Kidney (tissue), 14 donors: Measurements from ENCODE around the gene FAF1. TPM values are rescaled to one million over a fixed set of nuclear protein-coding genes. Genes with fewer than 3 reads are reported as not detected.

Experiments used
- DNase-seq, 5 donors: peaks; one replicate each; pipeline ENCODE4 v3.0.0-alpha.2; 2013 to 2020
- FAIRE-seq: peaks from 2 replicates; lab custom pipeline; 2012; peaks lifted over from hg19 to GRCh38; lab: Jason Lieb, UNC
- H3K27ac ChIP-seq, 2 donors: one replicate each; pipeline ENCODE4 v1.7.0; 2013; ENCODE audit warnings: low read depth in 2 of 2, low read length in 2 of 2, inconsistent platforms in 1 of 2
- H3K27me3 ChIP-seq: one replicate; pipeline ENCODE4 v1.7.1; 2013; ENCODE audit warnings: low read length, inconsistent platforms; ENCODE audit not compliant: control insufficient read depth, insufficient read depth
- H3K36me3 ChIP-seq, 3 donors: one replicate each; pipeline versions ENCODE4 v1.7.0 to v1.7.1; 2013; ENCODE audit warnings: low read length in 3 of 3, control low read depth in 1 of 3, inconsistent platforms in 1 of 3; ENCODE audit not compliant: insufficient read depth in 3 of 3, control insufficient read depth in 2 of 3
- H3K4me1 ChIP-seq, 3 donors: one replicate each; pipeline versions ENCODE4 v1.7.0 to v1.7.1; 2013; ENCODE audit warnings: low read length in 3 of 3, inconsistent platforms in 1 of 3, low read depth in 1 of 3; ENCODE audit not compliant: control insufficient read depth in 2 of 3, insufficient read depth in 2 of 3
- H3K4me3 ChIP-seq, 3 donors: one replicate each; pipeline versions ENCODE4 v1.7.0 to v1.8.1; 2013; ENCODE audit warnings: low read length in 3 of 3, control low read depth in 1 of 3, inconsistent platforms in 1 of 3
- H3K9ac ChIP-seq, 3 donors: one replicate each; pipeline versions ENCODE4 v1.7.0 to v1.7.1; 2013; ENCODE audit warnings: low read length in 3 of 3, control low read depth in 1 of 3, inconsistent platforms in 1 of 3
- H3K9me3 ChIP-seq, 3 donors: one replicate each; pipeline versions ENCODE4 v1.7.0 to v1.7.1; 2013; ENCODE audit warnings: low read length in 3 of 3, control low read depth in 1 of 3, inconsistent platforms in 1 of 3; ENCODE audit not compliant: control insufficient read depth in 2 of 3, insufficient read depth in 1 of 3
- CTCF ChIP-seq: IDR thresholded peaks from 3 replicates; pipeline ENCODE4 v1.5.1; 2012; ENCODE audit warnings: mild to moderate bottlenecking, moderate library complexity, borderline replicate concordance; ENCODE audit not compliant: insufficient read depth; ENCODE audit errors: extremely low read depth
- intact Hi-C: fragments of 100-400 bp; cut with DNase I; formaldehyde crosslinking; loops from one replicate; pipeline ENCODE4 v1.11.1; 2022
- polyA plus RNA-seq: library from polyadenylated mRNA; stranded (reverse); fragments of 350-450 nt; fragmentation: Illumina TruSeq; extraction: RNeasy Lipid Tissue Mini Kit (QIAGEN cat#74804); gene quantifications from one replicate; pipeline ENCODE4 v1.2.3, GENCODE V29; 2014; ENCODE audit warnings: low read depth, low replicate concordance; ENCODE audit not compliant: insufficient read depth
- total RNA-seq: library from RNA; stranded (reverse); fragmentation: NEBNext Ultra II Directional; extraction: Animal tissue kit (Norgen Biotek cat#: 25700); gene quantifications from one replicate; pipeline ENCODE4 v1.2.1, GENCODE V29; 2021
- donor health status: control.
- donor health status: control.
- donor health status: control.
- donor health status: control.
- donor health status: control.
- donor health status: DM: yes; HTN: yes; CAD: no.
- donor health status: Normal renal cell carcinoma (clear cell type).

FAF1 gene
- total and polyA plus RNA-seq, 2 donors from 2014 or later: 50.1 to 72.8 TPM

DNA sequence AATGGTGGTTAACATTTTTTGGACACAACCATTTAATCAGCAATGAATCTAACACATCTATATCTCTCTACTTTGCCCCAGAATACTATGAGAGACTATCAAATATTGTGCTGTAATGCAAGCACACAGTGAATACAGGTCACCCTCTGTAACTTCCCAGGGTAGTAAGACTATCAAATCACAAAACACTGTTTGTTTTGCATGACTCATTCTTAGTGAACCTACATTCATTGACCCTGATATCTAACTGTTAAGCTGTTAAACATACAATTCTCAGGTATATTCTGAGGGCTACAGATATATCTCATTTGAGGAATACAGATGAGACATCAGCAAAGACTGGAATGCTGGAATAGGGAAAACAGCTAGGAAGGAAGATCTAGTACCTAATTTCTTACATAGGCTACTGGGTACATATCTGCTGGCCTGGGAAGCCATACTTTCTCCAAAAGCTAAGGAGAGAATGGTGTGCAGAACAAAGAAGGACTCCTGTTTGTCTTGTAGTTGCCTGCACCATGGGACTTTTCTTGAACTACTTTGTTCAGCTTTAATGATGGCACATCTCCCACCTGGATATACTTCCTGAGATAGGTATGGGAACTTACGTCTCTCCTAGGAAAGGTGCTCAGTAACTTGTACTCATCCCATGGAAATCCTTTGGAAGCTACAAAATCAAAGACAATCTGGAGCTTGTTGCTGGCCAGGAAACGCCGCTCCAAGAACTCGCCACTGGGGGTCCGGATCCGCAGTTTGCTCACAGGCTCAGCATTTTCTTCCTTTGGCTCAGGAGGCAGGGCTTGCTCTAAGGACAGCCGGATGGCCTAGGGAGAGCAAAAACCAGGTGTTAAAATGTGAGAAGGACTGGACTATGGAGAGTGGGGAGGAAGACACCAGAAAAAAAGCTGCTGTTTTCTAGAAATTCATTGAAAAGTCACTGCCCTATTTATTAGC is 484.9 kb downstream of the FAF1 start:
- Histone ChIP-seq H3K9me3 (no peaks in the 10 kb centered on the region), H3K36me3 (peaks cover 0 to 16% (median 3%) of the 10 kb centered on the region in 3 donors), H3K9ac (no peak overlapping the region), H3K4me3 (no peak overlapping the region), H3K27me3 (no peaks in the 10 kb centered on the region), H3K4me1 (no peaks in the 10 kb centered on the region), H3K27ac (no peak overlapping the region)
- intact Hi-C loops: no loop called here
- DNase-seq (no peak), FAIRE-seq (no peak)
- TF ChIP-seq CTCF: no peak

DNA sequence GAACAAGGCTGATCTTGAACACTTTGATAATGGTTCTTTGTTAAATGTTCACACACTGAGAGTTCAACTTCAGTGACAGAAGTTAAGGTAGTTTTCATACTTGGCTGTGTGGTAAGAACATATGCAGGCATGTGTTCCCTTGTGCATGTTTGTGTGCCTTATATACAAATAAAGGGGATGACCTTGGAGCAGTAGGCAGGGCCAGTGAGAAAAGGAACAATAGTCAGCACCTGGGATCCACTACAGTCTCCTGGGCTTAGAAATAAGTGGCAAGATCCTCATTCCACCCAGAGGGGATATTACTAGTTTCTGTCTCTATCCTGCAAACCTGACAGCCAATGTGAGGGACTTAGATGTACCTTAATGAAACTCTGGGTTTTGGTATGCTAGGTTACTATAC is 486.6 kb downstream of the FAF1 start:
- FAIRE-seq (no peak), DNase-seq (no peak)
- H3K9ac ChIP-seq: no peak overlapping the region
- H3K27me3 ChIP-seq: no peaks in the 10 kb centered on the region
- intact Hi-C loops: no loop called here
- H3K4me3 ChIP-seq: no peak overlapping the region
- no peak overlapping the region for H3K27ac ChIP-seq
- H3K36me3 ChIP-seq: peaks cover 0 to 16% (median 3%) of the 10 kb centered on the region in 3 donors
- no peaks in the 10 kb centered on the region for H3K4me1 ChIP-seq
- H3K9me3 ChIP-seq: no peaks in the 10 kb centered on the region
- TF ChIP-seq CTCF: no peak

- no peaks in the 10 kb centered on the region for H3K4me1 ChIP-seq
- DNase-seq (no peak), FAIRE-seq (no peak)
- peaks cover 0 to 16% (median 3%) of the 10 kb centered on the region in 3 donors for H3K36me3 ChIP-seq
- no peak overlapping the region for H3K9ac ChIP-seq
- intact Hi-C loops: no loop called here
- no peak overlapping the region for H3K4me3 ChIP-seq
- no peaks in the 10 kb centered on the region for H3K9me3 ChIP-seq
- H3K27ac ChIP-seq: no peak overlapping the region
- TF ChIP-seq CTCF: no peak
- H3K27me3 ChIP-seq: no peaks in the 10 kb centered on the region
Measured at GRCh38 chr1:50471967-50472366, 488.1 kb downstream of the FAF1 start.
